Liver (tissue), 9 donors: ENCODE results near the gene SIL1. TPM values are rescaled to one million over a fixed set of nuclear protein-coding genes. Genes with fewer than 3 reads are reported as not detected.

Source experiments
- DNase-seq: peaks from one replicate; pipeline ENCODE4 v3.0.0-alpha.2; 2017; ENCODE audit warnings: low spot score
- H3K27ac ChIP-seq, 2 donors: one replicate each; pipeline ENCODE4 v1.7.0; 2013; ENCODE audit warnings: inconsistent platforms in 2 of 2, low read length in 2 of 2, control low read depth in 1 of 2, low read depth in 1 of 2, mild to moderate bottlenecking in 1 of 2
- H3K27me3 ChIP-seq, 4 donors: one replicate each; pipeline versions ENCODE4 v1.6.1 to v1.7.0; 2013; ENCODE audit warnings: low read length in 3 of 4, inconsistent platforms in 1 of 4, mild to moderate bottlenecking in 1 of 4, moderate library complexity in 1 of 4; ENCODE audit not compliant: control insufficient read depth in 4 of 4, insufficient read depth in 4 of 4
- H3K36me3 ChIP-seq, 4 donors: one replicate each; pipeline versions ENCODE4 v1.6.1 to v1.7.0; 2013; ENCODE audit warnings: low read length in 3 of 4, mild to moderate bottlenecking in 3 of 4, low read depth in 1 of 4, moderate library complexity in 1 of 4; ENCODE audit not compliant: control insufficient read depth in 4 of 4, insufficient read depth in 3 of 4
- H3K4me1 ChIP-seq, 4 donors: one replicate each; pipeline versions ENCODE4 v1.6.1 to v1.7.0; 2013; ENCODE audit warnings: low read length in 3 of 4, mild to moderate bottlenecking in 3 of 4, moderate library complexity in 1 of 4; ENCODE audit not compliant: control insufficient read depth in 4 of 4, insufficient read depth in 4 of 4
- H3K4me3 ChIP-seq, 3 donors: one replicate each; pipeline versions ENCODE4 v1.6.1 to v1.7.0; 2013; ENCODE audit warnings: low read length in 3 of 3, control low read depth in 1 of 3, low read depth in 1 of 3, mild to moderate bottlenecking in 1 of 3
- H3K9ac ChIP-seq, 2 donors: one replicate each; pipeline ENCODE4 v1.7.0; 2013; ENCODE audit warnings: low read length in 2 of 2, mild to moderate bottlenecking in 2 of 2, moderate library complexity in 2 of 2, control low read depth in 1 of 2, low read depth in 1 of 2
- H3K9me3 ChIP-seq, 4 donors: one replicate each; pipeline versions ENCODE4 v1.6.1 to v1.7.0; 2013; ENCODE audit warnings: low read length in 3 of 4; ENCODE audit not compliant: control insufficient read depth in 4 of 4
- FOXA1 ChIP-seq: IDR thresholded peaks from 2 replicates; pipeline ENCODE4 v1.6.1; 2016; ENCODE audit warnings: antibody characterized with exemption
- GABPA ChIP-seq, 2 donors: IDR thresholded peaks in 1 of 2; conservative IDR thresholded peaks in 1 of 2; 2 replicates each; pipeline ENCODE4 v1.6.1; 2016; ENCODE audit warnings: antibody characterized with exemption in 2 of 2, mild to moderate bottlenecking in 1 of 2, moderate library complexity in 1 of 2
- HNF4A ChIP-seq, 2 donors: conservative IDR thresholded peaks; 2 replicates each; pipeline ENCODE4 v1.6.1; 2016; ENCODE audit warnings: antibody characterized with exemption in 2 of 2, mild to moderate bottlenecking in 2 of 2
- HNF4G ChIP-seq: IDR thresholded peaks from 2 replicates; pipeline ENCODE4 v1.6.1; 2016; ENCODE audit warnings: antibody characterized with exemption
- JUND ChIP-seq, 2 donors: IDR thresholded peaks; 2 replicates each; pipeline ENCODE4 v1.6.1; 2016; ENCODE audit warnings: antibody characterized with exemption in 2 of 2
- RAD21 ChIP-seq, 2 donors: IDR thresholded peaks; 2 replicates each; pipeline ENCODE4 v1.6.1; 2016; ENCODE audit warnings: antibody characterized with exemption in 2 of 2, mild to moderate bottlenecking in 2 of 2
- RXRA ChIP-seq, 2 donors: IDR thresholded peaks; 2 replicates each; pipeline ENCODE4 v1.6.1; 2017 to 2018; ENCODE audit warnings: antibody characterized with exemption in 2 of 2, mild to moderate bottlenecking in 1 of 2
- SP1 ChIP-seq: IDR thresholded peaks from 2 replicates; pipeline ENCODE4 v1.6.1; 2018; ENCODE audit warnings: antibody characterized with exemption, mild to moderate bottlenecking
- YY1 ChIP-seq: IDR thresholded peaks from 2 replicates; pipeline ENCODE4 v1.6.1; 2016; ENCODE audit warnings: antibody characterized with exemption, mild to moderate bottlenecking
- WGBS: extraction: QIAGEN DNeasy Blood & Tissue Kit; methylation state at CpG from one replicate; pipeline ENCODE4 v1.1.7; 2013; 5-methylcytosine and 5-hydroxymethylcytosine counted together
- polyA plus RNA-seq, 2 donors: library from polyadenylated mRNA; stranded (reverse) in 1 of 2; unstranded in 1 of 2; fragments of 200-250 nt in 1 of 2; fragments of >200 nt in 1 of 2; fragmentation: Nextera tagmentation in 1 of 2; extraction: Ambion mirVana in 1 of 2; gene quantifications; one replicate each; pipeline versions ENCODE4 v1.2.1 to v1.2.3, GENCODE V29; 2013 to 2015
- total RNA-seq, 2 donors: library from RNA; depleted of rRNA; stranded (reverse); fragments of >200 nt; gene quantifications; one replicate each; pipeline ENCODE4 v1.2.3, GENCODE V29; 2014
- TF ChIP-seq, protein P1 (sequence below): IDR thresholded peaks from 2 replicates; pipeline ENCODE4 v1.6.1; 2016; ENCODE audit warnings: antibody characterized with exemption, mild to moderate bottlenecking
- TF ChIP-seq, protein P2 (sequence below): IDR thresholded peaks from 2 replicates; pipeline ENCODE4 v1.6.1; 2016; ENCODE audit warnings: antibody characterized with exemption
- donor health status: healthy.
- donor health status: healthy.
- donor health status: healthy.
- donor health status: healthy.
- donor health status: healthy.

SIL1 gene
- total and polyA plus RNA-seq, 4 donors, result 38.1 to 95.1 (median 76.2) TPM

DNA sequence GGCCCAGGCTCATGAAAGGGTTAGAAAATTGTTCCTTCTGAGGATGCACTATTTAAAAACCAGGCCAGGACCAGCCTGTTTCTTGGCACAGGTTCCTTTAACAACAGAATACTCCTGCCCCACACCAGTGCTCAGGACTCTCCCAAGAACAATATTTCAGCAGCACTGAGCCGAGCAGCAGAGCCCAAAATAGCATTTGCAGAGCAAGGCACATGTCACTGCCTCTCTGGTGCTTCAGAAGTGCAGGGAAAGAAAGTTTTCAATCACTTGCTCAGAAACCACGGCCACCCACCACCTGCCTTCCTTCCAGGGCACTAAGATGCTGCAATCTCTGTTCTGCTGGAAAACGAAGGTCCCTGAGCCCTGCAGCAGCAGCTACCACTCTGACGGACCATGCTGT, 77.6 kb downstream of the SIL1 start:
- Histone ChIP-seq H3K4me1 (peaks cover 1 to 11% (median 9%) of the 10 kb centered on the region in 4 donors), H3K9me3 (no peaks in the 10 kb centered on the region), H3K27ac (no peak overlapping the region), H3K9ac (no peak overlapping the region), H3K27me3 (no peaks in the 10 kb centered on the region), H3K36me3 (peaks cover 0 to 26% (median 24%) of the 10 kb centered on the region in 4 donors), H3K4me3 (no peak overlapping the region)
- TF ChIP-seq, protein P1, sequence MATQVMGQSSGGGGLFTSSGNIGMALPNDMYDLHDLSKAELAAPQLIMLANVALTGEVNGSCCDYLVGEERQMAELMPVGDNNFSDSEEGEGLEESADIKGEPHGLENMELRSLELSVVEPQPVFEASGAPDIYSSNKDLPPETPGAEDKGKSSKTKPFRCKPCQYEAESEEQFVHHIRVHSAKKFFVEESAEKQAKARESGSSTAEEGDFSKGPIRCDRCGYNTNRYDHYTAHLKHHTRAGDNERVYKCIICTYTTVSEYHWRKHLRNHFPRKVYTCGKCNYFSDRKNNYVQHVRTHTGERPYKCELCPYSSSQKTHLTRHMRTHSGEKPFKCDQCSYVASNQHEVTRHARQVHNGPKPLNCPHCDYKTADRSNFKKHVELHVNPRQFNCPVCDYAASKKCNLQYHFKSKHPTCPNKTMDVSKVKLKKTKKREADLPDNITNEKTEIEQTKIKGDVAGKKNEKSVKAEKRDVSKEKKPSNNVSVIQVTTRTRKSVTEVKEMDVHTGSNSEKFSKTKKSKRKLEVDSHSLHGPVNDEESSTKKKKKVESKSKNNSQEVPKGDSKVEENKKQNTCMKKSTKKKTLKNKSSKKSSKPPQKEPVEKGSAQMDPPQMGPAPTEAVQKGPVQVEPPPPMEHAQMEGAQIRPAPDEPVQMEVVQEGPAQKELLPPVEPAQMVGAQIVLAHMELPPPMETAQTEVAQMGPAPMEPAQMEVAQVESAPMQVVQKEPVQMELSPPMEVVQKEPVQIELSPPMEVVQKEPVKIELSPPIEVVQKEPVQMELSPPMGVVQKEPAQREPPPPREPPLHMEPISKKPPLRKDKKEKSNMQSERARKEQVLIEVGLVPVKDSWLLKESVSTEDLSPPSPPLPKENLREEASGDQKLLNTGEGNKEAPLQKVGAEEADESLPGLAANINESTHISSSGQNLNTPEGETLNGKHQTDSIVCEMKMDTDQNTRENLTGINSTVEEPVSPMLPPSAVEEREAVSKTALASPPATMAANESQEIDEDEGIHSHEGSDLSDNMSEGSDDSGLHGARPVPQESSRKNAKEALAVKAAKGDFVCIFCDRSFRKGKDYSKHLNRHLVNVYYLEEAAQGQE, result no peak
- no peak for TF ChIP-seq SP1
- DNase-seq, result no peak
- WGBS, result 95% methylated on average over 4 of the region's 4 CpGs

DNA sequence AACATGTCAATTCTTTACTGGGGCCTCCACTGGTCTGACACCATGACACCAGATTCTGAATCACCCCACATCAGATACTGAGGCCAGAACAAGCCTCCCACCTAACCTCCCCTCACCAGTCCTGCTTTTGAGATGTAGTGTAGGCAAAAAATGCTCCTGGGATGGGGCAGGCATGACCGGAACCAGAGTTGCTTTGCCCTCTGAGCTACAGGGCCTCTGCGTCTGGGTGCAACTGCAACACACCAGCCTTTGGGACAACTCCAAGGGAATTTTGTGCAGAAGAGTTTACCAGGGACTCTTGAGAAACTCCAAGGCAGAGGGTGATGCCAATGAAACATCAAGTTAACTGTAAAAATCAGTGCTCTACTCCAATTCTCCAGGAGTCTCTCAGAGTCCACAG, 79.4 kb downstream of the SIL1 start:
- Histone ChIP-seq H3K36me3 (peaks cover 0 to 26% (median 24%) of the 10 kb centered on the region in 4 donors), H3K4me1 (peaks cover 1 to 11% (median 9%) of the 10 kb centered on the region in 4 donors), H3K9me3 (no peaks in the 10 kb centered on the region), H3K27me3 (no peaks in the 10 kb centered on the region), H3K27ac (no peak overlapping the region), H3K9ac (no peak overlapping the region), H3K4me3 (no peak overlapping the region)
- DNase-seq, result no peak
- TF ChIP-seq, protein P2, sequence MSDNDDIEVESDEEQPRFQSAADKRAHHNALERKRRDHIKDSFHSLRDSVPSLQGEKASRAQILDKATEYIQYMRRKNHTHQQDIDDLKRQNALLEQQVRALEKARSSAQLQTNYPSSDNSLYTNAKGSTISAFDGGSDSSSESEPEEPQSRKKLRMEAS, result no peak
- TF ChIP-seq FOXA1, result no peak
- no peak for TF ChIP-seq JUND (IDR thresholded peaks at IDR 0.05)
- TF ChIP-seq GABPA (IDR thresholded peaks at IDR 0.05 in 1 of 2, conservative IDR thresholded peaks at IDR 0.05 in 1 of 2), result no peak
- WGBS, result 98% methylated on average over 2 of the region's 2 CpGs

DNA sequence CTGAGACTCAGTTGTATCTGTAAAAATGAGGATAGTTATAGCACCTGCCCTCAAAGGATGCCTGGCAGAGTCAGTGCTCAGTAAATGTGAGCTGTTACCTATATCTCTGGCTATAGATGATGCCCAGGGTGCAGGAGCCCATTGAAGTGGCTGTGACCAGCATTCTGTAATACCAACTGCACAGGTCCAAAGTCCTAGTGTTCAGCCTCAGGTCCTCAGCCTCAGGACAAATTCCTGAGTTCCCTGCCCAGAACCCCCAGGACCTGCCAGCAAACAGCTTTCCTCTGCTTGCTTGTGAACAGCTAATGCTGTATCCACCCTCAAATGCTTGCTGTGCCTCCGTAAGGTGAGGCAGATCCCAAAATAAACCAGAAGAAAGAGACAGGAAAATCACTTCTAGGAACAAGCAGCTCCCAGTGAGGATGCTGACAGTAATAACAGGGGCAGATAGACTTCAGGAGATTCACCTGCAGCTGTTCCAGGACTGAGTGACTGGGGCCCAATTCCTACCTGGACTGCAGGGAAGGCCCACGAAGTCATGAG, 80.8 kb downstream of the SIL1 start:
- Histone ChIP-seq H3K27me3 (no peaks in the 10 kb centered on the region), H3K9me3 (no peaks in the 10 kb centered on the region), H3K4me1 (peaks cover 1 to 11% (median 9%) of the 10 kb centered on the region in 4 donors), H3K4me3 (no peak overlapping the region), H3K36me3 (peaks cover 0 to 24% (median 19%) of the 10 kb centered on the region in 4 donors), H3K9ac (no peak overlapping the region), H3K27ac (no peak overlapping the region)
- 85% methylated on average over 2 of the region's 2 CpGs for WGBS
- TF ChIP-seq HNF4G, result peak; percentile 60
- TF ChIP-seq SP1, result no peak
- no peak for TF ChIP-seq JUND (IDR thresholded peaks at IDR 0.05)
- TF ChIP-seq RXRA (IDR thresholded peaks at IDR 0.05), result peak in 1 of 2 donors; percentile 32
- TF ChIP-seq YY1, result no peak
- TF ChIP-seq RAD21 (IDR thresholded peaks at IDR 0.05), result peak in 1 of 2 donors; percentile 26
- TF ChIP-seq HNF4A (conservative IDR thresholded peaks at IDR 0.05), result peak; percentile 77 to 88
- no peak for DNase-seq
